PFSK-1 (cell line): ENCODE data around the gene CCDC106.

Source experiments
- POLR2AphosphoS5 ChIP-seq: IDR thresholded peaks from 2 replicates; pipeline ENCODE4 v1.6.1; 2012; ENCODE audit warnings: low read depth, mild to moderate bottlenecking, control low read depth, low read length, moderate library complexity
- REST ChIP-seq, 2 experiments: IDR thresholded peaks; 2 replicates each; pipeline versions ENCODE4 v1.6.1 to v1.8.0; 2011 to 2012; ENCODE audit warnings: low read depth in 2 of 2, low read length in 2 of 2, control low read depth in 1 of 2, inconsistent platforms in 1 of 2, mild to moderate bottlenecking in 1 of 2, moderate library complexity in 1 of 2; ENCODE audit not compliant: insufficient read depth in 1 of 2
- SIN3A ChIP-seq: IDR thresholded peaks from 2 replicates; pipeline ENCODE4 v1.6.1; 2012; ENCODE audit warnings: mild to moderate bottlenecking, low read length, moderate library complexity, borderline replicate concordance; ENCODE audit not compliant: insufficient read depth
- TAF1 ChIP-seq: IDR thresholded peaks from 2 replicates; pipeline ENCODE4 v1.6.1; 2012; ENCODE audit warnings: low read length, control low read depth, borderline replicate concordance; ENCODE audit not compliant: insufficient read depth

- TF ChIP-seq POLR2AphosphoS5, result no peak
- no peak for TF ChIP-seq TAF1
- TF ChIP-seq REST (IDR thresholded peaks at IDR 0.05; ENCODE audit: insufficient read depth in 1 of 2, low read depth in 2 of 2, low read length in 2 of 2), result no peak
- TF ChIP-seq SIN3A, result no peak
Measured at GRCh38 chr19:55603115-55603514, 44.9 kb upstream of the CCDC106 start.
